ENCODE results near the gene NBAS. TPM values are rescaled to one million over a fixed set of nuclear protein-coding genes. Genes with fewer than 3 reads are reported as not detected.

The NBAS gene
- total RNA-seq, 4 donors from 2014 or later = 22.8 to 32.0 (median 23.7) TPM

DNA sequence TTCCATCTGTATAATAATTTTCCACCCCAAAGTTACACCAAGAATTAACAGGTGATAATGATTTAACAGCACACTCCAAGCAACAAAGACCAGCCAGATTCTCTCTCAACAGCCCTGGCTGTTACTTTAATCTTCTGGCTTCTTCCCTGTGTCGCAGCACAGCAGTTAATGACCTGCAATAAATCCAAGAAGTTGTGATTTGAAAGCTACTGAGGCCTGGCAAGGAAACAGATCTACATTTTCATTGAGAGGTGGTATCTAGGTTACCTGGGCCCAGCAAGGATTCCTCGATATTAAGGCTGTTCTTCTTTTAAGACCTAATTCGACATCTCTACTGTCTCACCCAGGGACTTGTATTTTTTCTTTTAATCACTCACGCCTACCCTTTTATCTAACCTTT lies 433.8 kb downstream of the NBAS start:
- H3K27me3 ChIP-seq = no peaks in the 10 kb centered on the region
- no peak overlapping the region for H3K4me3 ChIP-seq
- H3K27ac ChIP-seq = no peak overlapping the region
- no peaks in the 10 kb centered on the region for H3K4me1 ChIP-seq
- TF ChIP-seq POLR2A (IDR thresholded peaks at IDR 0.05) = no peak
- TF ChIP-seq, protein P1, sequence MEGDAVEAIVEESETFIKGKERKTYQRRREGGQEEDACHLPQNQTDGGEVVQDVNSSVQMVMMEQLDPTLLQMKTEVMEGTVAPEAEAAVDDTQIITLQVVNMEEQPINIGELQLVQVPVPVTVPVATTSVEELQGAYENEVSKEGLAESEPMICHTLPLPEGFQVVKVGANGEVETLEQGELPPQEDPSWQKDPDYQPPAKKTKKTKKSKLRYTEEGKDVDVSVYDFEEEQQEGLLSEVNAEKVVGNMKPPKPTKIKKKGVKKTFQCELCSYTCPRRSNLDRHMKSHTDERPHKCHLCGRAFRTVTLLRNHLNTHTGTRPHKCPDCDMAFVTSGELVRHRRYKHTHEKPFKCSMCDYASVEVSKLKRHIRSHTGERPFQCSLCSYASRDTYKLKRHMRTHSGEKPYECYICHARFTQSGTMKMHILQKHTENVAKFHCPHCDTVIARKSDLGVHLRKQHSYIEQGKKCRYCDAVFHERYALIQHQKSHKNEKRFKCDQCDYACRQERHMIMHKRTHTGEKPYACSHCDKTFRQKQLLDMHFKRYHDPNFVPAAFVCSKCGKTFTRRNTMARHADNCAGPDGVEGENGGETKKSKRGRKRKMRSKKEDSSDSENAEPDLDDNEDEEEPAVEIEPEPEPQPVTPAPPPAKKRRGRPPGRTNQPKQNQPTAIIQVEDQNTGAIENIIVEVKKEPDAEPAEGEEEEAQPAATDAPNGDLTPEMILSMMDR (IDR thresholded peaks at IDR 0.05) = no peak
- no peaks in the 10 kb centered on the region for H3K9me3 ChIP-seq
- DNase-seq = no peak
- H3K36me3 ChIP-seq = no peaks in the 10 kb centered on the region
- intact Hi-C loops (cut with DNase I) = no loop called here
- WGBS, 2 donors = 67 to 72% methylated on average over 4 of the region's 4 CpGs

DNA sequence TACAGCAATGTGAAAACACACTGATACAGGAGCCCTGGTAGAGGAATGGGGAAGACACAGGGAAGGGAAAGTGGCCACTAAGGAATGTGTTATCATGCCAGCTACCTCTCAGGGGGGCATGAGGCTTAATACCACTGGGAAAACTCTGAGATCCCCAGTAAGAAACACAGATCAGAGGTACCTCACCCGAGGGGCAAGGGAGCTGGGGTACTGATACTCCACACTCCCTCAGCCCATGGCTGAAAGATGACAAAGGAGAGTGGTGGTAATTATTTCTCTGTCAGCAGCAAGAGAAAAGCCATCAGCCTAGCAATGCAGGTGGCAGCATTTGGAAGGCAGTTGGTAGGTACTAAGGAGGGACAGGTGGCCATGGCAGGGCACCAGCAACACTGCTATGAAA lies 434.8 kb downstream of the NBAS start:
- Histone ChIP-seq H3K4me3 (no peak overlapping the region), H3K4me1 (no peaks in the 10 kb centered on the region), H3K36me3 (no peaks in the 10 kb centered on the region), H3K27ac (no peak overlapping the region), H3K27me3 (no peaks in the 10 kb centered on the region), H3K9me3 (no peaks in the 10 kb centered on the region)
- no peak for TF ChIP-seq POLR2A (IDR thresholded peaks at IDR 0.05)
- TF ChIP-seq, protein P1 (IDR thresholded peaks at IDR 0.05) = no peak
- no peak for DNase-seq
- WGBS, 2 donors = 83 to 100% methylated on average over 1 of the region's 1 CpG
- intact Hi-C loops (cut with DNase I) = no loop called here

DNA sequence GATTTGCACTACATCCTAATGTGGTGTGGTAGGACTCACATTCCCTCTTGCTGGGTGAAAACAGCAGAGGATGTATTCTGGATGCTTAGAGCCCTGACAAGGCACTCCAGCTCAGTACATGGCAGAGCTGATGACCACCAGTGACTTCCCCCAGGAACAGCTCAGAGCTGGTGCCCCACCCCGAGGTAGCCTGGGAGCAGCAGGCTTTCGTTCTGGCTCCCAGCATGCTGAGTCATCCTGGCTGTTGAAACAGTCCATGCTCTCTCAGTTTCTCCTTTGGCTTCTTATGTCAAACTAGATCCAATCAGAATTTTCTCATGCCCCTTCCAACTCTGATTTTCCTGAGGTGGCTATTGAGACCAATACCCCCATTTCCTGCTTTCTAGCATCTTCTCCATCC lies 438.2 kb downstream of the NBAS start:
- 0 to 22% methylated on average over 1 to 2 of the region's 2 CpGs for WGBS, 2 donors
- H3K36me3 ChIP-seq = no peaks in the 10 kb centered on the region
- no peaks in the 10 kb centered on the region for H3K27me3 ChIP-seq
- no peak overlapping the region for H3K4me3 ChIP-seq
- no peaks in the 10 kb centered on the region for H3K9me3 ChIP-seq
- DNase-seq = no peak
- H3K4me1 ChIP-seq = no peaks in the 10 kb centered on the region
- no peak for TF ChIP-seq POLR2A (IDR thresholded peaks at IDR 0.05)
- TF ChIP-seq, protein P1 (IDR thresholded peaks at IDR 0.05) = no peak
- intact Hi-C loops (cut with DNase I) = no loop called here
- H3K27ac ChIP-seq = no peak overlapping the region

DNA sequence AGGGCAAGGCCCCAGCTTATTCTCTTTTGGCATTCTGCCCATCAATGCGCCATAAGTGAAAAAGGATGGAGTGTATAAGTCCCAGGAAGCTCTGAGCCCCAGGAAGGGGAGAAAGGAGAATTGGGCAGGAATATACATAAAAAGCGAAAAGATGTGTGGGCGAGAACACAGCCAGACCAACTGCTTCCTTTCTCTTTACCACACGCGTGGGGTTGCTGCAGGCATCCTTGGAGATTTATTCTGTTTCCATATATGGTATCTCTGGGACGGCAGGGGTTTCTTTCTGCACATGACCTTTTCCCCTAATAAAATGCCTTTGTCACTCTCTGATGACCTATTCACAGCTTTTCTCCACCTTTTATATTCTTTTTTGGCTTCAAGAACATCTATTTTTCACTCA lies 440.5 kb downstream of the NBAS start:
- 53 to 62% methylated on average over 6 of the region's 6 CpGs for WGBS, 2 donors
- intact Hi-C loops (cut with DNase I) = no loop called here
- no peak overlapping the region for H3K4me3 ChIP-seq
- H3K27me3 ChIP-seq = no peaks in the 10 kb centered on the region
- TF ChIP-seq POLR2A (IDR thresholded peaks at IDR 0.05) = no peak
- TF ChIP-seq, protein P1 (IDR thresholded peaks at IDR 0.05) = no peak
- no peak for DNase-seq
- no peaks in the 10 kb centered on the region for H3K4me1 ChIP-seq
- H3K9me3 ChIP-seq = no peaks in the 10 kb centered on the region
- no peaks in the 10 kb centered on the region for H3K36me3 ChIP-seq
- H3K27ac ChIP-seq = no peak overlapping the region

DNA sequence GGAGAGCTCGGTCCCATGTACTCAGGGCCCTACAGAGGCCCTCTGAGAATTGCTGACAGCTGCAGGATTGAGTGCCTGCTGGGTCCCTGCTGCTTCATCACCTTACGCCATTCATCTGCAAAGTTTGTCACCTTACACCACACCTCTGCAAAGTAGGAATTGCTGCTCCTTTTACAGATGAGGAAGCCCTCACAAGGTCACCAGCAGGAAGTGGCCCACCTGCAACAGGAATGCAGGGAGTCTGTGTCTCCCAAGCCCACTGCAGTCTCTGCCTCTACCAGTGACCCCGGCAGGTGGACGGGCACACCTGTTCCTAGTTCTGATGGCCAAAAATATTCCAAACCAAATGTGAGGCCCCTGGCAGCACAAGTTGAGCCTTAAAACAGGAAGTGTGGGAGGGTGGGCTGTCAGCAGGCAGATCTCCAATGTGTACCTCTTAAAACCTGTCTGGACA lies 441.4 kb downstream of the NBAS start:
- Histone ChIP-seq H3K27ac (no peak overlapping the region), H3K27me3 (no peaks in the 10 kb centered on the region), H3K36me3 (no peaks in the 10 kb centered on the region), H3K9me3 (no peaks in the 10 kb centered on the region), H3K4me1 (no peaks in the 10 kb centered on the region), H3K4me3 (no peak overlapping the region)
- 78 to 83% methylated on average over 2 to 3 of the region's 4 CpGs for WGBS, 2 donors
- TF ChIP-seq POLR2A (IDR thresholded peaks at IDR 0.05) = no peak
- TF ChIP-seq, protein P1 (IDR thresholded peaks at IDR 0.05) = no peak
- intact Hi-C loops (cut with DNase I) = no loop called here
- no peak for DNase-seq

Measured in esophagus squamous epithelium (tissue), 5 donors.